Measurements from ENCODE around the gene ARHGAP24. TPM values are rescaled to one million over a fixed set of nuclear protein-coding genes. Genes with fewer than 3 reads are reported as not detected.

ARHGAP24 gene
- total RNA-seq, 1 donor from 2014 or later = 17.8 TPM

- Mint-ChIP-seq H3K4me3 (ENCODE audit: low read depth) (no peak overlapping the region), H3K27ac (no peak overlapping the region), H3K4me1 (ENCODE audit: low read depth) (no peaks in the 10 kb centered on the region), H3K27me3 (no peaks in the 10 kb centered on the region), H3K36me3 (ENCODE audit: insufficient read depth) (no peaks in the 10 kb centered on the region), H3K9me3 (ENCODE audit: low read depth) (no peaks in the 10 kb centered on the region)
- no peak for DNase-seq (ENCODE audit: low spot score, unreplicated experiment)
- no peak for TF ChIP-seq CTCF (IDR thresholded peaks at IDR 0.05; ENCODE audit: unreplicated experiment)
These were observed 142.3 kb downstream of the ARHGAP24 start for GRCh38 chr4:85617202-85617601.

- H3K36me3 Mint-ChIP-seq (ENCODE audit: insufficient read depth) = no peaks in the 10 kb centered on the region
- no peaks in the 10 kb centered on the region for H3K4me1 Mint-ChIP-seq (ENCODE audit: low read depth)
These were observed 158.0 kb downstream of the ARHGAP24 start for GRCh38 chr4:85632981-85633380.

DNA sequence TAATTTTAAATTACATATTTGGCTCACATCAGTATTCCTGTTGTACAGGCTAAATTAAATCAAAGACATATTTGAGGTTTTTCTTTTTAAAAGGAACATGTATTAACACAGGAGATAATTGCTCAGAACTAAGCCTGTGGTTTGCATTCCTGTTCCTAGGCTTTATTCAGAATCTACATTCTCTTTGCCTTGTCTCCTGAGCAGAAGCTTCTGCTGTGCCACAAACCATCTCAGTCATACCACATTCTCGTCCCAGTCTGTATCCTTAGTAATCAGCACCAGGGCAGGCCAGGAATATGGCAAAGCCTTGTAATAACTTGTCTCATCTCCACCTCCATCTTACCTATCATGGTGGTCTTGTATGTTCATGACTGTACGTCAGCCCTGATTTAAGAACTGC, 162.8 kb downstream of the ARHGAP24 start:
- Mint-ChIP-seq H3K36me3 (ENCODE audit: insufficient read depth) (no peaks in the 10 kb centered on the region), H3K4me1 (ENCODE audit: low read depth) (peaks cover 2% of the 10 kb centered on the region), H3K27ac (no peak overlapping the region), H3K4me3 (ENCODE audit: low read depth) (no peak overlapping the region), H3K9me3 (ENCODE audit: low read depth) (no peaks in the 10 kb centered on the region), H3K27me3 (no peaks in the 10 kb centered on the region)
- no peak for DNase-seq (ENCODE audit: low spot score, unreplicated experiment)
- no peak for TF ChIP-seq CTCF (IDR thresholded peaks at IDR 0.05; ENCODE audit: unreplicated experiment)

More at GRCh38 chr4:85632981-85633380, 158.0 kb downstream of the ARHGAP24 start:
- H3K4me3 Mint-ChIP-seq (ENCODE audit: low read depth) = no peak overlapping the region
- H3K9me3 Mint-ChIP-seq (ENCODE audit: low read depth) = peaks cover 7% of the 10 kb centered on the region
- no peaks in the 10 kb centered on the region for H3K27me3 Mint-ChIP-seq
- no peak for TF ChIP-seq CTCF (IDR thresholded peaks at IDR 0.05; ENCODE audit: unreplicated experiment)
- no peak overlapping the region for H3K27ac Mint-ChIP-seq
- no peak for DNase-seq (ENCODE audit: low spot score, unreplicated experiment)

- Mint-ChIP-seq H3K4me1 (ENCODE audit: low read depth) (peaks cover 2% of the 10 kb centered on the region), H3K4me3 (ENCODE audit: low read depth) (no peak overlapping the region), H3K9me3 (ENCODE audit: low read depth) (no peaks in the 10 kb centered on the region), H3K36me3 (ENCODE audit: insufficient read depth) (no peaks in the 10 kb centered on the region), H3K27ac (no peak overlapping the region), H3K27me3 (no peaks in the 10 kb centered on the region)
- DNase-seq (ENCODE audit: low spot score, unreplicated experiment) = no peak
- no peak for TF ChIP-seq CTCF (IDR thresholded peaks at IDR 0.05; ENCODE audit: unreplicated experiment)
These were observed 165.0 kb downstream of the ARHGAP24 start for GRCh38 chr4:85639946-85640345.

DNA sequence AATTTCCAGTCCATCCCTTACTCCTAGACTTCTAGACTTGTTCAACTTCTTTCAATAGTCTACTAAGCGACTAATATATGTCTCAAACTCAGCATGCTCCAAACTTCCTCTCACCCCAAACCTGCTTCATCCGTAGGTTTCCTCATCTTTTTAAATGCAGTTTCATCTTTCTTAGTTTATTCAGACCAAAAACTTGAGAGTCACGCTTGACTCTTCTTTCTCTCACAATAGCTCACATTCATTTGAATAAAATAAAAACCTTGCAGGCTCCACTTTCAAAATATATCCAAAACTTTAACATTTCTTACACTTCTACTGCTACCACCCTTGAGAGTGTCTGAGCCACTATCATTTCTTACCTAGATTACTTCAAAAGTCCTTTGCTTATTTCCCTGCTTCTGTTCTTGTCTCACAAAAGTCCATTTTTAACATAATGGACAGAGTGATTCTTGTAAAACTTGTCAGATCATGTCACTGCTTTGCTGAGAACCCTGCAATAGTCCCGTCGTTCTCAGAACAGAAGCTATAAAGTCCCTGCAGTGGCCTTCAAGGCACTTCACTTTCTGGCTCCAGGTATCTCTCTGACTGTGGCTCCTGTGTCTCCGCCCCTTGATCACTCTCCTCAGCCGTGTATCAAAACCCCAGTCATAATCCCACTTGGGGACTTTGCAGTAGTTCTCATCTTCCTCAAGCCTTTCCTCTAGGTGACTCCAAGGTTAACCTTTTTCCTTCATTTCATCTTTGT, 167.6 kb downstream of the ARHGAP24 start:
- TF ChIP-seq CTCF (IDR thresholded peaks at IDR 0.05; ENCODE audit: unreplicated experiment) = no peak
- H3K27me3 Mint-ChIP-seq = no peaks in the 10 kb centered on the region
- H3K4me3 Mint-ChIP-seq (ENCODE audit: low read depth) = no peak overlapping the region
- no peak overlapping the region for H3K27ac Mint-ChIP-seq
- H3K36me3 Mint-ChIP-seq (ENCODE audit: insufficient read depth) = no peaks in the 10 kb centered on the region
- DNase-seq (ENCODE audit: low spot score, unreplicated experiment) = no peak
- H3K9me3 Mint-ChIP-seq (ENCODE audit: low read depth) = no peaks in the 10 kb centered on the region
- peaks cover 2% of the 10 kb centered on the region for H3K4me1 Mint-ChIP-seq (ENCODE audit: low read depth)

All from progenitor cell of endocrine pancreas (in vitro differentiated cells).